Hematopoietic multipotent progenitor cell treated with erythropoietin and hydrocortisone succinate and interleukin-3 and kit ligand, for 15 days (in vitro differentiated cells): Measurements from ENCODE around the gene PCDHGA2.
"Not testable (repeated sequence)": the region's sequence is repeated elsewhere in the genome, so short reads cannot be mapped to it uniquely, and the experiment has no call there.

Experiments
- DNase-seq: peaks from one replicate; pipeline ENCODE4 v3.0.0-alpha.2; 2015; ENCODE audit warnings: low spot score

Gene PCDHGA2

DNA sequence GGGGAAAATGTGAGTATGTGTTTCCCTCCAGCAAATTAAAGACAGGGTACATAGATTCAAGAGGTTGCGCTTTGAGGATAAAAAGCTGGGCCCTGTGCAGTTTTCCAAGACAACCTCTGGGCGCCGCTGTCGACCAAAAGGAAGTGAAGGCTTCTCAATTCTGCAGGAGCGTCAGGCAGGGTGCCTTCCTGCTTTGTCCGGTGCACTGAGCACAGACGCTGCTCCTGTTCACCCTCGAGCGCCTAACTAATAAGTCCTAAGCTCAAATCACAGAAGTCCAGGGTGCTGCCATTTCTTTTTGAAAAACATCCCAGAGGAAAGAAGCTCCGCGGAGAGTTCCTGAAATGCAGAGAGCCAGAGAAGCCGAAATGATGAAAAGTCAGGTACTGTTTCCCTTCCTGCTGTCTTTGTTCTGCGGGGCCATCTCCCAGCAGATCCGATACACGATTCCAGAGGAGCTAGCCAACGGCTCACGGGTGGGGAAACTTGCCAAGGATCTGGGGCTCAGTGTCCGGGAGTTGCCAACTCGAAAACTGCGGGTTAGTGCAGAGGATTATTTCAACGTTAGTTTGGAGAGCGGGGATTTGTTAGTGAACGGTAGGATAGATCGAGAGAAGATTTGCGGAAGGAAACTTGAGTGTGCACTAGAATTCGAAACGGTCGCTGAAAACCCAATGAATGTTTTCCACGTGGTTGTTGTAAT is 11.5 kb downstream of the PCDHGA2 start, which contains the start of gene PCDHGB1:
PCDHGB1 (plus strand) TSS at position 183 of the 703 bp plus-strand sequence; CDS start at position 345, 162 bp downstream.
- DNase-seq: no peak

DNA sequence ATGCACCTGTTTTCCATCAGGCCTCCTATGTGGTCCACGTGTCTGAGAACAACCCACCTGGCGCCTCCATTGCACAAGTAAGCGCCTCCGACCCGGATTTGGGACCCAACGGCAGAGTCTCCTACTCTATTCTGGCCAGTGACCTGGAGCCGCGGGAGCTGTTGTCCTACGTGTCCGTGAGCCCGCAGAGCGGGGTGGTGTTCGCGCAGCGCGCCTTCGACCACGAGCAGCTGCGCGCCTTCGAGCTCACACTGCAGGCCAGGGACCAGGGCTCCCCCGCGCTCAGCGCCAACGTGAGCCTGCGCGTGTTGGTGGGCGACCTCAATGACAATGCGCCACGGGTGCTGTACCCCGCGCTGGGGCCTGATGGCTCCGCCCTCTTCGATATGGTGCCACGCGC is 13.0 kb downstream of the PCDHGA2 start:
- DNase-seq: no peak

DNA sequence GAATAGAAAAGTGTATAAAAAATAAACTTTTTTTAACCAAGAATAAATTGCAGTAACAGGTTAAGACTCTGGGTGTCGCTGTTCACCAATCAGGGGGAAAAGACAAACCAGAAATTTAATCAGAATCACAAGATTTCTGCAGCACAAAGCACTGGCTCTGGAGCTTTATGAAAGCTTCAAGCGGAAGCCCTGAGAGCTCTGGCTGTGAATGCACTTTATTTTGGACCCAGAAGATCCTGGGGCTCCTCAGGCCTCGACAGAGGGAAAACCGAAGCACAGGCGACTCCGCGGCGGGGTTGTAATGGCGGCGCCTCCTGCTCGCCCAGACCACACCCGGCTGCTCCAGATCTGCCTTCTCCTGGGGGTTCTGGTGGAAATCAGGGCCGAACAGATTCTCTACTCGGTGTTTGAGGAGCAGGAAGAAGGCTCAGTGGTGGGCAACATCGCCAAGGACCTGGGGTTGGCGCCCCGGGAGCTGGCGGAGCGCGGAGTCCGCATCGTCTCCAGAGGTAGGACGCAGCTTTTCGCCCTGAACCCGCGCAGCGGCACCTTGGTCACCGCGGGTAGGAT is 16.4 kb downstream of the PCDHGA2 start, which contains the start of gene PCDHGA4:
PCDHGA4 (plus strand) TSS at position 122 of the 570 bp plus-strand sequence; CDS start at position 209, 87 bp downstream.
- no peak for DNase-seq

DNA sequence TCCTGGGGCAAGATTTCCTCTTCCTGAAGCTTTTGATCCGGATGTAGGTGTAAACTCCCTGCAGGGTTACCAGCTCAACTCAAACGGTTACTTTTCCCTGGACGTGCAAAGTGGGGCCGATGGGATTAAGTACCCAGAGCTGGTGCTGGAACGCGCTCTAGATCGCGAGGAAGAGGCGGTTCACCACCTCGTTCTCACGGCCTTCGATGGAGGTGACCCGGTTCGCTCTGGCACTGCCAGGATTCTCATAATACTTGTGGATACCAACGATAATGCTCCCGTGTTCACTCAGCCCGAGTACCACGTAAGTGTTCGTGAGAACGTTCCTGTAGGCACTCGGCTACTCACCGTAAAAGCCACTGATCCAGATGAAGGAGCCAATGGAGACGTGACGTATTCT is 17.1 kb downstream of the PCDHGA2 start:
- no peak for DNase-seq

DNA sequence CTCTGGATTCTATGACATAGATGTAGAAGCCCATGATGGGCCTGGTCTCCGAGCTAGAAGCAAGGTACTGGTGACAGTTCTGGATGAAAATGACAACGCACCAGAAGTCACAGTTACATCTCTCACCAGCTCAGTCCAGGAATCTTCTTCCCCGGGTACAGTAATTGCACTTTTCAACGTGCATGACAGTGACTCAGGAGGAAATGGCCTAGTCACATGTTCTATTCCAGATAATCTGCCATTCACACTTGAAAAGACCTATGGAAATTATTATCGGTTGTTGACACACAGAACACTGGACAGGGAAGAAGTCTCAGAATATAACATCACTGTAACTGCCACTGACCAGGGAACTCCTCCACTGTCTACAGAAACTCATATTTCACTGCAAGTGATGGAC is 17.6 kb downstream of the PCDHGA2 start:
- no peak for DNase-seq

DNA sequence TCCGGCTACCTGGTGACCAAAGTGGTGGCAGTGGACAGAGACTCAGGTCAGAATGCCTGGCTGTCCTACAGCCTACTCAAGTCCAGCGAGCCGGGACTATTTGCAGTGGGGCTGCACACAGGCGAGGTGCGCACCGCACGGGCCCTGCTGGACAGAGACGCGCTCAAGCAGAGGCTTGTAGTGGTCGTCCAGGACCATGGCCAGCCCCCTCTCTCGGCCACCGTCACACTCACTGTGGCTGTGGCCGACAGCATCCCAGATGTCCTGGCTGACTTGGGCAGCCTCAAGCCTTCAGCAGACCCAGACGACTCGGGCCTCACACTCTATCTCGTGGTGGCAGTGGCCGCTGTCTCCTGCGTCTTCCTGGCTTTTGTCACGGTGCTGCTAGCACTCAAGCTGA is 18.4 kb downstream of the PCDHGA2 start:
- DNase-seq: no peak

DNA sequence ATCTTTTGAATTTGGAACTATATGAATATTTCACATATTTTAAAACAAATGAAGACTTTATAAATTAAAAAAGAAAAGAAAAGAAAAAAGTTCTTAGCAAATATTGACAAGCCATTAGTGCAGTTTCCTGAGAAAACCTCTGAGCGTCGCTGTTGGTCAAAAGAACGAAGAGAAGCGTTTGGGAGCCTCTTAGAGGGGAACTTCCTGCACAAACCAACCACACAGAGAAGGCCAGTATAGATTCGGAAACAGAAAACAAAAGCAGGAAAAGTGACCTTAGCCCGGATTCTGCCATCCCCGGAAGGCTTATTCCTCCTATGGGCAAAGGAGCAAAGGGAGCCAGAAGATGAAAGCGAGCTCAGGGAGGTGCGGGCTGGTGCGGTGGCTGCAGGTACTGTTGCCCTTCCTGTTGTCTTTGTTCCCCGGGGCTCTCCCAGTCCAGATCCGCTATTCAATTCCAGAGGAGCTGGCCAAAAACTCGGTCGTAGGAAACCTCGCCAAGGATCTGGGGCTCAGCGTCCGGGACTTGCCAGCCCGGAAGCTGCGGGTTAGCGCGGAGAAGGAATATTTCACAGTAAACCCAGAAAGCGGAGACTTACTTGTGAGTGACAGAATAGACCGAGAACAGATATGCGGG is 21.3 kb downstream of the PCDHGA2 start, which contains the start of gene PCDHGB2:
PCDHGB2 (plus strand) TSS at position 205 of the 637 bp plus-strand sequence; CDS start at position 347, 142 bp downstream.
- no peak for DNase-seq

DNA sequence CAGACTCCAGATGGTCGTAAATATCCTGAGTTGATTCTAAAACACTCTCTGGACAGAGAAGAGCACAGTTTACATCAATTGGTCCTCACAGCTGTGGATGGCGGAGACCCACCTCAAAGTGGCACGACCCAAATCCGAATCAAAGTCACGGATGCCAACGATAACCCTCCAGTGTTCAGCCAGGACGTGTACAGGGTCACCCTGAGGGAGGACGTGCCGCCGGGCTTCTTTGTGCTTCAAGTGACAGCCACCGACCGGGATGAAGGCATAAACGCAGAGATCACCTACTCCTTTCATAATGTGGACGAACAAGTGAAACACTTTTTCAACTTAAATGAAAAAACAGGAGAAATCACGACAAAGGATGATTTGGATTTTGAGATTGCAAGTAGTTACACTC is 22.1 kb downstream of the PCDHGA2 start:
- DNase-seq: no peak

DNA sequence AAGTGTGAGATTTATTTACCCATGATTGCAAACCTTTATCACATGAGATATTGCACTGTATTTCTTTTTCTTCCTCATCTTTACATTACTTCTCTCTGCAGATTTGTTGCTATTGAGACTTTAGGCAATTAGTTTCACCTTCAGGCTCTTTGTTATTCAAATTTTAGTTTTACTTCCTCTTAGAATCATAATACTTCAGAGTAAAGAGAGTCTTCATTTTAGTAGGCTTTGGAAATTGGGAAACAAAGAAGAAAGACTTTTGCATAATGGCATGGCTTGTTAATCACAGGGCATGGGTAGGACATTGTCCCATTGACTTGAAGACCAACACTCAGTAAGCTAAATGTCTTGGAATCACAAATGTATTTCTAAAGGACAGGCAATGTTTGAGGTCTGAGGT is 24.2 kb downstream of the PCDHGA2 start:
- DNase-seq: no peak

DNA sequence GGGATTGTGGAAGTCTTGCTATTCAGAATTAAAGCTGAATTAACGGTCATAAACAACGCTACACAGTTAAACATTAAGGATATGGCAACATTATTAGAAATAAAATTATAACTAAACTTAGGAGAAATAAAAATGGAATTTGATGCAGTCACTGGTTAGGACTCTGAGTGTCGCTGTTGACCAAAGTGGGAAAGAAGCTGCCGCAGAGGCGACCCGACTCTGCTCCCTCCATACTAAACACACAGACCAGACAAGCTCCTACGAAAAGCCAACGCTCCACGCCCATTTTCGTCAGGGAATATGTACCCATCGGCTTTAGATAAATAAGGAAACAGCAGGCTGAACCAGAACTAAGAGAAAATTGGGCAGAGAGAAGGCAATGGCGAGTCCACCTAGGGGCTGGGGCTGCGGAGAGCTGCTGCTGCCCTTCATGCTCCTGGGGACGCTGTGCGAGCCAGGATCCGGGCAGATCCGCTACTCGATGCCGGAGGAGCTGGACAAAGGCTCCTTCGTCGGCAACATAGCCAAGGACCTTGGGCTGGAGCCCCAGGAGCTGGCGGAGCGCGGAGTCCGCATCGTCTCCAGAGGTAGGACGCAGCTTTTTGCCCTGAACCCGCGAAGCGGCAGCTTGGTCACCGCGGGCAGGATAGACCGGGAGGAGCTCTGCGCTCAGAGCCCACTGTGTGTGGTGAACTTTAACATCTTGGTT is 25.5 kb downstream of the PCDHGA2 start, which contains the start of gene PCDHGA5:
PCDHGA5 (plus strand) TSS at position 211 of the 709 bp plus-strand sequence; CDS start at position 380, 169 bp downstream.
- no peak for DNase-seq

DNA sequence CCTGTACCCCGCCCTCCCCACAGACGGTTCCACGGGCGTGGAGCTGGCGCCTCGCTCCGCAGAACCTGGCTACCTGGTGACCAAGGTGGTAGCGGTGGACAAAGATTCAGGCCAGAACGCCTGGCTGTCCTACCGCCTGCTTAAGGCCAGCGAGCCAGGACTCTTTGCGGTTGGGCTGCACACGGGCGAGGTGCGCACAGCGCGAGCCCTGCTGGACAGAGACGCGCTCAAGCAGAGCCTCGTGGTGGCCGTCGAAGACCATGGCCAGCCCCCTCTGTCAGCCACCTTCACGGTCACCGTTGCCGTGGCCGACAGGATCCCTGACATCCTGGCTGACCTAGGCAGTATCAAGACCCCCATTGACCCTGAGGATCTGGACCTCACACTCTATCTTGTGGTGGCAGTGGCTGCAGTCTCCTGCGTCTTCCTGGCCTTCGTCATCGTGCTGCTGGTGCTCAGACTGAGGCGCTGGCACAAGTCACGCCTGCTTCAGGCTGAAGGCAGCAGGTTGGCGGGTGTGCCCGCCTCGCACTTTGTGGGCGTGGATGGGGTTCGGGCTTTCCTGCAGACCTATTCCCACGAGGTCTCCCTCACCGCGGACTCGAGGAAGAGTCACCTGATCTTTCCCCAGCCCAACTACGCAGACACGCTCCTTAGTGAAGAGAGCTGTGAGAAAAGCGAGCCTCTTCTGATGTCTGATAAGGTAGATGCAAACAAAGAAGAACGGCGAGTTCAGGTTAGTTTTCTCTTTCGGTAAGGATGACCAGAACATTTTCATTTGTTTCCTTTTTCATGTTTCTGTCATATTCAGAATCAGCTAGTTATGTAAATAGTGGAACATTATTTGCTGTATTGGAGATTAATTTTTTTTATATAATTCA is 27.7 kb downstream of the PCDHGA2 start:
- DNase-seq: no peak

DNA sequence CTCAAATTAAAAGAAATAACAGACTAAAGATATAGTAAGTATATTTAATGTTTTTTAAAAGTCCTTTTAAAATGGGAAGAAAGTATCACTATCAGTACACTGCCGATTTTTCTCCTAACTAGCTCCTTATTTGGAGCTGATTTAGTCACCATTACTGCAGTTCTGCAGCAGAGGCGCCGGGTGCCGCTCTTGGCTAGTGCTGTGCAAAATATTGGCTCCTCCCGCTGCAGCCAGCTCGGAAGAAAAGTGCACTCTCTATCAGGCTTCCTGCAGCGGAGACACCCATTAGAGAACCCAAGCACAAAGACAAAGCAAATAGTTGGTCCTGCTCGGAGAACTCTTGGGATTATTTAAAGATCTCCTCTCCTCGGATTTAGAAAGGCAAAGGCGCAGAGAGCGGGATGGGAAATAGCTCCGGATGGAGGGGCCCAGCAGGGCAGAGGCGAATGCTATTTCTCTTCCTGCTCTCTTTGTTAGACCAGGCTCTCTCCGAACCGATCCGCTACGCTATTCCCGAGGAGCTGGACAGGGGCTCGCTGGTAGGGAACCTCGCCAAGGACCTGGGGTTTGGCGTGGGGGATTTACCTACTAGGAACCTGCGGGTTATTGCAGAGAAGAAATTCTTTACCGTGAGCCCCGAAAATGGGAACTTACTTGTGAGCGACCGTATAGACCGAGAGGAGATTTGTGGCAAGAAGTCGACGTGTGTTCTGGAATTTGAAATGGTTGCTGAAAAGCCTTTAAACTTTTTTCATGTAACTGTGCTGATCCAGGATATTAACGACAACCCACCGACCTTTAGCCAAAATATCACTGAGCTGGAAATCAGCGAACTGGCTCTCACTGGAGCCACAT is 31.7 kb downstream of the PCDHGA2 start, which contains the start of gene PCDHGB3:
PCDHGB3 (plus strand) TSS at position 249 of the 855 bp plus-strand sequence; CDS start at position 402, 153 bp downstream.
- no peak for DNase-seq

DNA sequence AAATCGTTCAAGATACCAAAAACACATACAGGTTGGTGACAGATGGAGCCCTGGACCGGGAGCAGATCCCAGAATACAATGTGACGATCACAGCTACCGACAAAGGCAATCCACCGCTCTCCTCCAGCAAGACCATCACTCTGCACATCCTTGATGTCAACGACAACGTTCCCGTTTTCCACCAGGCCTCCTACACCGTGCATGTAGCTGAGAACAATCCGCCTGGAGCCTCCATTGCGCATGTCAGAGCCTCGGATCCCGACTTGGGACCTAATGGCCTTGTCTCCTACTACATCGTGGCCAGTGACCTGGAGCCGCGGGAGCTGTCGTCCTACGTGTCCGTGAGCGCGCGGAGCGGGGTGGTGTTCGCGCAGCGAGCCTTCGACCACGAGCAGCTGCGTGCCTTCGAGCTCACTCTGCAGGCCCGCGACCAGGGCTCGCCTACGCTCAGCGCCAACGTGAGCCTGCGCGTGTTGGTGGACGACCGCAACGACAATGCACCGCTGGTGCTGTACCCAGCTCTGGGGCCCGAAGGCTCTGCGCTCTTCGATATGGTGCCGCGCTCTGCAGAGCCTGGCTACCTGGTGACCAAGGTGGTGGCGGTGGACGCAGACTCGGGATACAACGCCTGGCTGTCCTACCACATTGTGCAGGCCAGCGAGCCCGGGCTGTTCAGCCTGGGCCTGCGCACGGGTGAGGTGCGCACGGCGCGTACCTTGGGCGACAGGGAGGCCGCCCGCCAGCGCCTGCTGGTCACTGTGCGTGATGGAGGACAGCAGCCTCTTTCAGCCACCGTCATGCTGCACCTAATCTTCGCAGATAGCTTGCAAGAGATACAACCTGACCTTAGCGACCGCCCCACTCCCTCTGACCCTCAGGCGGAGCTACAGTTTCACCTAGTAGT is 33.3 kb downstream of the PCDHGA2 start:
- DNase-seq: no peak

DNA sequence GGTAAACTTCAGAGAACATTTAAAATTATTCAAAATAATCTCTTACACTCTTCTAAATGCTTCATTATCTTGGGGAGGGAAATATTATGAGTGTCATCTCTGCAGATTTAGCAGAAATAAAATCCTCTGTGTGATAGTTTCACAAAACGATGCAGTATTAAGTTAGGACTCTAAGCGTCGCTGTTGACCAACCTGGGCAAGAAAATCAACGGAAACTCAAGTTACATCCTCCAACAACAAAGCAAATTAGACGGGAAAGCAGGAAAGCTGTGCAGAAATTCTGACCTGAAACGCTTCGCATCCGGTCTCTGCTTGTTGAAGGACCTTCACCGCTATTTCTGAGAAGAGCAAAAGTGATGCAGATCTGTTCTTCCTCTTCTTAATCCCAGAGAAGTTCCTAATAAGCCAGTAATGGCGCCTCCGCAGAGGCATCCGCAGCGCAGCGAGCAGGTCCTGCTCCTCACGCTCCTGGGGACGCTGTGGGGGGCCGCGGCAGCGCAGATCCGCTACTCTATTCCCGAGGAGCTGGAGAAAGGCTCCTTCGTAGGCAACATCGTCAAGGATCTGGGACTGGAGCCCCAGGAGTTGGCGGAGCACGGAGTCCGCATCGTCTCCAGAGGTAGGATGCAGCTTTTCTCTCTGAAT is 35.2 kb downstream of the PCDHGA2 start, which contains the start of gene PCDHGA6:
PCDHGA6 (plus strand) TSS at position 219 of the 645 bp plus-strand sequence; CDS start at position 412, 193 bp downstream.
- no peak for DNase-seq

DNA sequence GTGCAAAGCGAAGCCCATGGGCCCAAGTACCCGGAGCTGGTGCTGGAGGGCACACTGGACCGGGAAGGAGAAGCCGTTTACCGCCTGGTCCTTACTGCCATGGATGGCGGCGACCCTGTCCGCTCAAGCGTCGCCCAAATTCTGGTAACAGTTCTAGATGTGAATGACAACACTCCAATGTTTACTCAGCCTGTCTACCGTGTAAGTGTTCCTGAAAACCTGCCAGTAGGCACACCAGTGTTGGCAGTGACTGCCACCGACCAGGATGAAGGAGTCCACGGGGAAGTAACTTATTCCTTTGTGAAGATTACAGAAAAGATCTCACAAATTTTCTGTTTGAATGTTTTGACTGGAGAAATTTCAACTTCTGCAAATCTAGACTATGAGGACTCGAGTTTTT is 36.1 kb downstream of the PCDHGA2 start:
- no peak for DNase-seq

DNA sequence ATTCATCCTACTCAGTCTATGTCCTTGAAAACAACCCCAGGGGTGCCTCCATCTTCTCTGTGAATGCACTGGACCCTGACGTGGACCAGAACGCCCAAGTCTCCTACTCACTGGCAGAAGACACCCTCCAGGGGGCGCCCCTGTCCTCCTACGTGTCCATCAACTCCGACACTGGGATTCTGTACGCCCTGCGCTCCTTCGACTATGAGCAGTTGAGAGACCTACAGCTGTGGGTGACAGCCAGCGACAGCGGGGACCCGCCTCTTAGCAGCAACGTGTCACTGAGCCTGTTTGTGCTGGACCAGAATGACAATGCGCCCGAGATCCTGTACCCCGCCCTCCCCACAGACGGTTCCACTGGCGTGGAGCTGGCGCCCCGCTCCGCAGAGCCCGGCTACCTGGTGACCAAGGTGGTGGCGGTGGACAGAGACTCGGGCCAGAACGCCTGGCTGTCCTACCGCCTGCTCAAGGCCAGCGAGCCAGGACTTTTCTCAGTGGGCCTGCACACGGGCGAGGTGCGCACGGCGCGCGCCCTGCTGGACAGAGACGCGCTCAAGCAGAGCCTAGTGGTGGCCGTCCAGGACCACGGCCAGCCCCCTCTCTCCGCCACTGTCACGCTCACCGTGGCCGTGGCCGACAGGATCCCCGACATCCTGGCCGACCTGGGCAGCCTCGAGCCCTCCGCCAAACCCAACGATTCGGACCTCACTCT is 37.0 kb downstream of the PCDHGA2 start:
- not testable (repeated sequence) for DNase-seq

DNA sequence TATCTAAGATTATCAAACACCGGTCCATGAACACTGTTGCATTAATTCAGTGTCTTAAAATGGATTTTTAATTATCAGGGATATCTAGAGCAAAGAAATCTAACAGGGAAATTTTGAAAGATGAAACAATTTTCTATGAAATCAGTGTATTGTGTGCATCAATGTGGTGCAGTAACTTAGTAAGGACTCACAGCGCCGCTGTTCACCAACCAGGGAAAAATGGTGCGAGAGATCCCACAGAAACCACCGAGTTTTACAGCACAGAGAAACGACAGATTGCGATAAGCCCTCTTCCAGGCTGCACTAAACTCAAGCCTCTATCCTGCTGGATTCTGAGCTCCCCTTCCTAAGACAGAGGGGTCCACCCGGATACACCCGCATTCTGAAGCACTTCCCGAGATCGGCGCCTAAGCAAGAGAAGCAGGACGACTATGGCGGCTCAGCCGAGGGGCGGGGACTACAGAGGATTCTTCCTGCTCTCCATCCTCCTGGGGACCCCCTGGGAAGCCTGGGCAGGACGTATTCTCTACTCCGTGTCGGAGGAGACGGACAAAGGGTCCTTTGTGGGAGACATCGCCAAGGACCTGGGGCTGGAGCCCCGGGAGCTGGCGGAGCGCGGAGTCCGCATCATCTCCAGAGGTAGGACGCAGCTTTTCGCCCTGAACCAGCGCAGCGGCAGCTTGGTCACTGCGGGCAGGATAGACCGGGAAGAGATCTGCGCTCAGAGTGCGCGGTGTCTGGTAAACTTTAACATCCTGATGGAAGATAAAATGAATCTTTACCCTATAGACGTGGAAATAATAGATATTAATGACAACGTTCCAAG is 44.1 kb downstream of the PCDHGA2 start, which contains the start of gene PCDHGA7:
PCDHGA7 (plus strand) TSS at position 274 of the 826 bp plus-strand sequence; CDS start at position 432, 158 bp downstream.
- DNase-seq: no peak
